ENCODE results near the gene ZNF618. TPM values are rescaled to one million over a fixed set of nuclear protein-coding genes. Genes with fewer than 3 reads are reported as not detected.

ZNF618 gene
- total RNA-seq, 2 donors from 2014 or later: 4.0 to 4.1 TPM

DNA sequence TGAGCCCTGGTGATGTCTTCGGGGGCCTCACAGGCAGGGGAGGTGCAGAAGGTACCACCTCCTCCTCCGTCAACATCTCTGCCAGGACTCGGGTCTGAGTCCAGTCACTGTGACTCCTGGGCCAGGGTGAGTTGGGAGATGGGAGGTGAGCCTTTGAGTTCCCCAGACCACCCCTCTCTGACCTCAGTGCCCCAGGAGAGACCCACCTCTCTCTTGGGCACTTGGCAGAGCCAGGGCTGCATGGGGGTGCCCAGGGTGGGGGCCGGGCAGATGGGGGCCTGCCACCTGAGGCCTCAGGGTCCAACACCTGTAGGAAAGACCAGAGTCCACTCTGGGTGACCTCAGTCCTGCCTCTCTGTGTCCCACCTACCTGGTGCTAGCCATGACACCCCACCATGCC lies 216.2 kb downstream of the ZNF618 start:
- no peak for ATAC-seq
- DNase-seq: no peak
- intact Hi-C loops (cut with DNase I): no loop called here

DNA sequence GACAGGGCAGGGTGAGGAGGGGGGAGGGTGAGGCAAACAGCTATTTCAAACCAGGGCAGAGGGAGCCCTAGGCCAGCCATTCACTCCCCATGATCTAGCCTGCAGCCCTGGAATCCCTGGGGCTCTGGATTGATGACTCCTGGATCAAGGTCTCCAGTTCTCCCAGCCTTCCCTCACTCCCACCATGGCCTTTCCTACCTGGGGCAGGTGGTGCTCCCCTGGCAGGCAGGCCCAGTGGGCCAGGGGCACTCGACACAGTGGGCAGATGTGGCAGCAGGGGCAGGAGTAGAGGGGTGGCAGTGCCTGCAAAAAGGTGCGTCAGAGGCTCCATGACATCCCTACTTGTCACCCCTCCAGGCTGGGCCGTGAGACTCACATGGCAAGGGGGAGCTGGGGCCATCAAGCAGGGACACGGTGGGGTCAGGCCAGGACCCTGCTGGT lies 216.9 kb downstream of the ZNF618 start:
- DNase-seq: no peak
- intact Hi-C loops (cut with DNase I): no loop called here
- ATAC-seq: no peak

DNA sequence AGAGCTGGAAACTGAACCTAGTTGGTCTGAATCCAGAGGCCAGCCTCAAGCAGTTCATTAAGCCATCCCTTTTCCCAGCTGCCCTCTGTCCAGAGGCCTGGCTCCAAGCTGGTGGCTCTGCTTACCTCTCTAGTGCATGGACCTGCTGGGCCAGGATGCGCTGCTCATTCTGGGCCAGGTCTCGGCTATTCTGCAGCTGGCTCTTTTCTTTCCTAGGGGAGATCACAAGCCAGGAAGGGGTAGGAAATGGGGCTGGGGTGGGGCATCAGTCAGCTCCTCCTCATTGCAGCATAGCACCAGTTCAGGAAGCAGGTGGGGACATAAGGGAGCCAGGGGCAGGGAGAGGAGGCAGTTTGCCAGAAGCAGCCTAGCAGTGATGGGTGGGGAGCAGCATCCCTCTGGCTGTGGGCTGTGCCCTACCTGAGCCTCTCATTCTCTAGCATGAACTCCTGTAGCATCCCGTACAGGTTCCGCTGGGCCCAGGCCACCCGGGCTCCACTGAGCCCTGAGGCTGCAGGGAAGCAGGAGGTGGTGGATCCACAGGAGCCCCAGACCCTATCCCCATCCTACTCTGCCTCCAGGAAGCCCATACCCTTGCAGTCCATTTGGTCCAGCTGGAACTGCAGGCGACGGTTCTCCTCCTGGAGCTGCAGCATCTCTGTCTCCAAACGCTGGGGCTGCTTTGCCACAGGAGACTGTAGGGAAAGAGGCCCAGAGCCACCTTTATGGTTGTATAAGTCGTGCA lies 217.8 kb downstream of the ZNF618 start:
- DNase-seq (no peak), ATAC-seq (no peak)
- intact Hi-C loops (cut with DNase I): no loop called here

DNA sequence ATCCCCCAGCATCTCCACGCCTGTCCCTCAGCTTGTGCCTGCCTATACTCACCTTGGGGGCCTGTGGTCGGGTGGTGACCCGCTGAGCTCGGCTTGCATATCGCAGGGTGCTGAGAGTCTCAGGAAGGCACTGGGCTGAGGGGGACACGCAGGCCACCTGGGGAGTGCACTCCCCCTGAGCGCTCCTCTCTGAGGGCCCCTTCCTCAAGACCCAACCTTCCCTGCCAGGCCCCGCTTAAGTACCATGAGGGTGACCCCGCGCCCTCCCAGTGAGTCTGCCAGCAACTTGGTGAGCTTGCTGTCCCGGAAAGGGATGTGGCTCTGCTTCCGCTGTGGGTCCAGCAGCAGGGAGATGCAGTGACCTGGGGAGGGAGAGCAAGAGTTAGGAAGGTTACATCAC lies 218.9 kb downstream of the ZNF618 start:
- ATAC-seq (no peak), DNase-seq (no peak)
- intact Hi-C loops (cut with DNase I): loop anchor here in 1 of 2 donors (5.0 kb wide), 1 partner anchor 197 kb away; no protein-coding TSS in a partner anchor

DNA sequence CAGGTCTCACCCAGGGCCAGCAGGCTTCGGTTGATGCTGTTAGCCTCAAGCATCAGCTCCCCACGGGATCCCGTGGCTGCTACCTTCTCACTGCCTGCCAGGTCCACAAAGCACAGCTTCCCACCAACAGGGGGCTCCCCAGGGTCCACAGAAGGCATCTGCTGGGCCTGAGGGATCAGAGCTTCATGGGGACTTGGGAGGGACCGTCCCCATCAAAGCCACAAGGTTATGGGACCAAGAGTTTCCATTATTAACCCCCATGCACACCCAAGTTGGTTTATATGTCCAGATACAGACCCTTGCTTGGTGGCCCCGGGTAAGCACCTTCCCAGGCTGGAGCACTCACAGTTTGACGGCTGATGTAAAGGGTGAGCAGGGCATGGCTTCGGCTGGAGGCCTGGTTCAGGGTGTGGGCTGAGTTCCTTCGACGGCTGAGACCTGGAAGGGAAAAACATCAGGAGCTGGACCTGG lies 220.0 kb downstream of the ZNF618 start:
- intact Hi-C loops (cut with DNase I): loop anchor here in 1 of 2 donors (5.0 kb wide), 1 partner anchor 196 kb away; no protein-coding TSS in a partner anchor
- DNase-seq (no peak), ATAC-seq (no peak)

DNA sequence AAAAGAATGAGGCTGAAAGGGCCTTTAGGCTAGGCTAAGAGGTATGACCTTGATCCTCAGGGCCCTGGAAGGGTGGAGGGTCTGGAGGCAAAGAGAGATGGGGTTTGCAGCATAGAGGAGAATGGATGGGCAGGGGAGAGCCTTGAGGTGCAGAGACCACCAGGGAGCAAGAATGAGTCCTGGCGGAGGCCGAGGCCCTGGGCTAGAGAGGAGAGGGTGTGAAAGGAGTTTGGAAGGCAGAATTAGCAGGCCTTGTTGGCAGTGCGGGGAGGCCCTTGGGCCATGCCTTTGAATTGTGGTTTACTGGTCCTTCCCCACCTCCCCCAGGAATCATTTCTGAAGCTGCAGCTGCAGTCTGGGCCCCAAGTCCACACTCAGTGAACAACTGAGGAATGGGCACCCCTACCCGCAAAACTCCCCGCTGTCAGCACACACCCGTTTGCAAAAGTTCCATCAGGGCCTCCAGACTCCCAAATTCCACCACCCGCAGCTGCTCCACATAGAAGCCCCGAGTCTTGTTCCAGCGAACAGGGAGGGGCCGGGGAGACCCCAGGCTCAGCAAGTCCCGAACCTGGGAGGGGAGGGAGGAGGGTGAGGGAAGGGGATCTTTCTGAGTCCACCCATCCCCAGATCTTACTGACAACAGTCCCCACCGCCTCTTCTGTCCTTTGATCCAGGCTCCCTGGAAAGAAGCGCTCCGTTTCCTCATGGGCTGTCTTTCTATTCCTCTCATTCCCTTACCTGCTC lies 220.9 kb downstream of the ZNF618 start:
- intact Hi-C loops (cut with DNase I): loop anchor here in 1 of 2 donors (5.0 kb wide), 1 partner anchor 195 kb away; no protein-coding TSS in a partner anchor
- DNase-seq: no peak

DNA sequence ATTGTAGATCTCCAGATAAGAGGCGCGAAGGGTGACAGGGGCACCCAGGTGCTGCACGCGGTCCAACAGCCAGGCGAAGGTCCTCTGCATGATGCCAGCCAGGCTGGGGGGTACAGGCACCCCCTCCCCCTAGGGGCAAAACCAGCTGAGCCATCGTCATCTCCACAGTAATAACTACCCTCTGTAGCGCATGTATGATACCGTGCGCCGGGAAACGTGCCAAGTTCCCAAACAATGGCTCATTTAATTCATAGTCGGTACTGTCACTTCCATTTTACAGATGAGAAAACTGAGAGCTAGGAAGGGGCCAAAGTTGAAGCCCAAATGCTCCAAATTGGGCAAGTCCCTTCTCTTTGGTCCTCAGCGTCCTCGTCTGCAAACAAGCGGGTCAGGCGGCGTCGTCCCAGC lies 221.5 kb downstream of the ZNF618 start:
- no peak for DNase-seq
- ATAC-seq: no peak
- intact Hi-C loops (cut with DNase I): loop anchor here in 1 of 2 donors (5.0 kb wide), 1 partner anchor 195 kb away; no protein-coding TSS in a partner anchor

More for the DNA sequence above, 220.9 kb downstream of the ZNF618 start:
- ATAC-seq: no peak

DNA sequence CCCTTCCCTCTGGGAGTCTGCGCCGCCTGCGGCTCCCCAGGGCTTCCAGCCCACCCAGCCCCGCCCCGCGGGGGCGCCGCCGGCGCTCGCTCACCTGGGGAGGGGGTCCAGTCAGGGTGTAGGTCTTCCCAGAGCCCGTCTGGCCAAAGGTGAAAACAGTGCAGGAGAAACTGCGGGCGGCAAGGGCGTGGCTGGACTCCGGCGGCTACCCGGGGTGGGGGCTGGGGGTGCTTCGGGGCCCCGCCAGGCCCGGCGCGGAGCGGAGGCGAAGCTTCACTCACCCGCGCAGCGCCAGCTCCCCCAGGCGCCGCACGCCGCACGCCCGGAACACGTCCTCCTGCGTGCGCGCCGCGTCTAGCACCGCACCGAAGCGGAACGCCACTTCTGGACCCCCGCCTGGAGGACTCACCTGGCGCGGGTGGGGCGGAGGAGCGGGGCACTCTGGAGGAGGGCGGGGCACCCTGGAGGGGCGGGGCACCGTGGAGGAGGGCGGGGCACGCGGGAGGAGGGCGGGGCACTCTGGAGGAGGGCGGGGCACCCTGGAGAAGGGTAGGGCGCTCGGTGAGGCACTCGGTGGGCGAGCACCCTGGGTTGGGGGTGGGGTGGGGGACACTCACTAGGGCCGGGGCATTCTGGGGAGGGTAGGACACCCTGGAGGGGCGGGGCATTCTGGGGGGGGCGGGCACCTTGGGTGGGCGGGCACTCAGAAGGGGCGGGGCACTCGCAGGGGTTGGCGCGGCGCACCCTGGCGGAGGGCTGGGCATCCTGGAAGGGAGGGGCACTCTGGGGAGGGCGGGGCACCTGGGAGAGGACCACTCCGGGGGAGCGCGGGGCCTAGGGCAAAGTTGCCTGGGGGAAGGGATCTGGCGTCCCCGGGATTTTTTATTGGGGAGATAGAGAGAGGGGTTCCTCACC lies 222.2 kb downstream of the ZNF618 start:
- intact Hi-C loops (cut with DNase I): loop anchor here in 1 of 2 donors (5.0 kb wide), 1 partner anchor 194 kb away; no protein-coding TSS in a partner anchor
- DNase-seq: peak; percentile 37
- peak; percentile 83 to 84 for ATAC-seq

DNA sequence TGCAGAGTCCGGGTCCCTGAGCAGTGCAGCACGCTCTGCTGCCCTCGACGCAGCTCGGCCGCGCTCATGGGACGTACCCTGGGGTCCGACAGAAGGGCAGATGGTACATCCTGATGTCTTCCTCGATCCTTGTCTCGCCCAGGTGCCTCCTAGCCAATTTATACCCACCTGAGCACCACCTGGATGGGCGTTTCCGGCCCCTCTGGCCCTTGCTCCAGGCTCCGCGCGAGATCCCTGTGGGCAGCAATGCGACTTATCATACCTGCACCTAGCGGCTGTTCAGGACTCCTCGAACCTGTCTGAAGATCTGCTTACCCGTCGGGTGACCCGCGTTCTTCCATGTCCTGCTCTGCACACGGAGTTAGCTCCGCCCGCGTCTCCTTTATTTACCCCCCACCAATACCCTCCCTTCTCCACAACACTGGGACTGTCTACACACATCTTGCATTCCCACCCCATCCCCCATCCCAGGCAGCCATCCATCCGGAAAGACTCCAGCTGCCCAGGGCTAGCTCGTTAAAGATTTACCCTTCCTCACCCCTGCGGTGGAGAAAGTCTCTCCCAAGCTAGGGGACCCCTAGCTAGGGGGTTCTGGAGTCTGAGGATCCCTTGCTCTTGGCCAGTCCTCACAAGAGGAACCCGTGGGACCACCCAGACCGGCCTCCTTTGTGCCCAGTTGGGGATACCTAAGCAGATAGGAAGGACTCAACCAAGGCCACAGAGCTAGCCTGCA lies 223.0 kb downstream of the ZNF618 start, which contains the start of gene KIF12:
KIF12 (minus strand) TSS at position 357 of the 733 bp plus-strand sequence; CDS start at position 341, 16 bp downstream.
- DNase-seq: no peak
- peak in 1 of 2 donors; percentile 9 for ATAC-seq
- intact Hi-C loops (cut with DNase I): loop anchor here in 1 of 2 donors (5.0 kb wide), 1 partner anchor 193 kb away; no protein-coding TSS in a partner anchor

DNA sequence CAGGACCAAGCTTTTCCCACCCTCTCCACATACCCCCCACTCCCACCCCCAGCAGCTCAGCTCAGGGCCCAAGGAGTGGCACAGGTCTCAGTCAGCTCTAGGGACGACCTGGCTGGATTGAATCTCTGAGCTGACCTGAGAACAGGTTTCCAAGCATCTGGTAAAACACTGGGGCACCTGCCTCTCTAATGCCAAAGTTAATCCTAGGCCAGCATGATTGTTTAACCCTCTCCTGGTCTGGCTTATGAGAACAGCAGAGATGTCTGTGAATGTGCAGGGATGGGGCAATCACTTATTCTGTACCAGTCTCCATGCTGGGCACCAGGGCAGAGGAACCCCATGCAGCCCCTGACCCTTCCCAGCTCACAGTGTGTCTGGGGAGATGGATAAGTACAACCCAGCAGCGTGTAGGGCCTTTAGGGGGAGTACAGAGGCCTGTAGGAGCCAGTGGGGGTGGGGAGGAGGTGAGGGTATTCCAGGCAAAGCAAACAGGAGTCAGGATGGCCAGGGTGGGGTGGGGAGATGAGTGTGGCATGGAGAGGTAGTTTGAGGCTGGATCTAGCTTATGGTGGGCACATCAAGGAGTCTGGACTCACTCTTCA lies 223.7 kb downstream of the ZNF618 start:
- ATAC-seq: no peak
- intact Hi-C loops (cut with DNase I): loop anchor here in 1 of 2 donors (5.0 kb wide), 1 partner anchor 193 kb away; no protein-coding TSS in a partner anchor
- DNase-seq: no peak

DNA sequence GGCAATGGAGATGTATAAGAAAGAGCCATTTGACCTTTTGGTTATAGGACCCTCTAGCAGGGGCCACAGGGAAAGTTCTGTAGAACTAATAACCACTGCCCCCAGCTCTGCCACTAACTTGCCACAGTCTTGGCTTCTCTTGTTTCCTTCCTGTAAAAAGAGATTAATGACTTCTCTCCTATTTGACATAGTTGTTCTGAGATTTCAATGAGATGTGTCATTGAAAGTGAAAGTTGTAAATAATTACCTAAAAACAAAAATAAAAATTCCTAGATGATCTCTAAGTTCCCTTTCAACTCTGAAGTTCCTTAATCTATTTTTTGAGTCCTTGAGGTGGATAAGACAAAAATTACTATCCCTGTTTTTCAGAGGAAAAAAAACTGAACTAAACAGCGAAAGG lies 224.4 kb downstream of the ZNF618 start:
- no peak for ATAC-seq
- intact Hi-C loops (cut with DNase I): no loop called here
- no peak for DNase-seq

DNA sequence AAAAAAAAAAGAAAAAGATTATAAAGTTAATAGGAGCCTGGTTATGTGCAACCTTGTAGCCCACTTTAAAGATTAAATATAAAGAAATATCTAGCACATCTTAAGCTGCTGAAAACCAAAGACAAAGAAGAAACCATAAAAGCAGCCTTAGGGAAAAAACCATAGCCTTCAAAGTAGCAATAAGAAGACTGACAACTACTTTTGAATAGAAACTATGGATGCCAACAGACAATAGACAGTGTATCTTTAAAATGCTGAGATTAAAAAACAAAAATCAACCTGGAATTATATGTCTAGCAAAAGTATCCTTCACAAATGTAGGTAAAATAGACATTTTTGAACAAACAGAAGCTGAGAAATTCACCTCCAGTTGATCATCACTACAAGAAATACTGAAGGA lies 226.4 kb downstream of the ZNF618 start:
- ATAC-seq: no peak
- no peak for DNase-seq
- intact Hi-C loops (cut with DNase I): no loop called here

DNA sequence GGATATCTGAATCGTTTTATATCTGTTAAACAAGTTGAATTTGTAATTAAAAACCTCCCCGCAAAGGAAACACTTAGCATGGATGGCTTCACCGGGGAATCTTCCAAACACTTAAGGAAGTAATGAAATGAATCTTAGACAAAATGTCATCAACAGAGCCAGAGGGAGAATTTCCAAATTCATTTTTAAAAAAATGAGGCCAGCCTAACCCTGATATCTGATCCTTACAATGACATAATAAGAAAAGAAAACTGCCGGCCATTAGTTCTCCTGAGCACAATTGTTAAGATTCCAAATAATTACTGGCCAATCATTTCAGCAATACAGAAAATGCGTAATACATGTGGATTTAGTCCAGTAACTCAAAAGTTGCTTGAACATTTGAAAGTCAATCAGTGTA lies 229.1 kb downstream of the ZNF618 start:
- no peak for DNase-seq

More for the DNA sequence above, 229.1 kb downstream of the ZNF618 start:
- no peak for ATAC-seq
- intact Hi-C loops (cut with DNase I): loop anchor here (5.0 kb wide), 3 partner anchors 47 to 182 kb away; no protein-coding TSS in a partner anchor

Other genes starting within 250 kb of the ZNF618 start
- under 1 TPM; 0.21 to 0.39 TPM for gene AMBP, start 202.0 kb downstream of the ZNF618 start, total RNA-seq
- under 1 TPM in 1 of 2 donors, not detected in 1; 0.09 TPM for gene KIF12, start 223.0 kb downstream of the ZNF618 start, total RNA-seq

Measured in left cardiac atrium (tissue), 4 donors.